GM13976 (cell line): ENCODE measurements around the gene MED12.

Source experiments
- DNase-seq: peaks from one replicate; pipeline ENCODE4 v3.0.0; 2012; ENCODE audit warnings: low spot score
- CTCF ChIP-seq: IDR thresholded peaks from 2 replicates; pipeline ENCODE4 v1.5.1; 2012; ENCODE audit warnings: borderline replicate concordance, mild to moderate bottlenecking; ENCODE audit not compliant: insufficient read depth; ENCODE audit errors: extremely low read depth, missing control alignments, control extremely low read depth
- in situ Hi-C: fragments of 300-500 bp; cut with MboI; formaldehyde crosslinking; loops from one replicate; pipeline ENCODE4 v1.12.0; 2022; ENCODE audit warnings: low sequenced_read_pairs, mixed read lengths, inconsistent platforms; ENCODE audit not compliant: unreplicated experiment

MED12 gene

DNA sequence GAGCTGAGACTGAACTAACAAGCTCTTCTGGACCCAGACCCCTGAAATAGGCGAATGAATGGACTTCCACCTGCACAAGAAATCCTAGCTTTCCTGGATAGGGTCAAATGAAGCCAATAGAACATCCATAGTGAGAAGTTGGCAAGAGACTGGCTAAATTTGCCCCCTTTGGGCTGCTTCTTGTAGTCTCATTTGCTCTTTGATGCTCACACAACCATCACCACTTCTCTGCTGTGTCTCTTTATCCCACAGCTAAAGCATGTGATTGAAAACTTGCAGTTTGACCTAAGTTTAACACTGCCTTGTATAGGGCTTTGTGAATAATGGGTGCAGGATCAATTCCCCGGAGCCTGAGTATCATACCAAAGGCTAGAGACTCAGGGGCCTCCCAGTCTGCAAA, 64.5 kb downstream of the MED12 start:
- in situ Hi-C loops, result no loop called here
- DNase-seq, result no peak
- TF ChIP-seq CTCF, result no peak

GRCh38 chrX:71183341-71183740, 64.9 kb downstream of the MED12 start:
- no peak for TF ChIP-seq CTCF
- in situ Hi-C loops, result no loop called here
- DNase-seq, result no peak

DNA sequence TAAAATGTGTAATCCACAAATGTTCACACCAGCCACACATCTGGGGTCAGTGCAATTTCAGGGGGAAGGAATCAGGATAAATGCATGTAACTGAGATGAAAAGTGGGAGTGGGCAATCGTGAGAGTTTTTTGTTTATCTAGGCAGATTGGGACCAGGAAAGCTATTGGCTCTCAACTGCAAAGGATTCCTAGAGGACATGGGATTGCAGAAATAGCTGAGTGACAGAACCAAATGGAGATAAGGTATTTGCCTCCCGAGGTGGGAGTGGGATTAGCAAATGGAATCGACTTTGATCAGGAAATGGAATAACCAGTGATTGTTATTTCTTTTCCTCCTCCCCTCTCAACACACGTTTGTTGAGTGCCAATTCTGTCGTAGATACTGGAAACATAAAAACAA, 65.7 kb downstream of the MED12 start:
- in situ Hi-C loops, result no loop called here
- TF ChIP-seq CTCF, result no peak

GRCh38 chrX:71184803-71185495, 66.6 kb downstream of the MED12 start:
- no peak for TF ChIP-seq CTCF
- in situ Hi-C loops, result no loop called here
- DNase-seq, result no peak

More for the DNA sequence above, 65.7 kb downstream of the MED12 start:
- no peak for DNase-seq

- in situ Hi-C loops, result no loop called here
- TF ChIP-seq CTCF, result no peak
- no peak for DNase-seq
Measured at GRCh38 chrX:71191248-71191647, 72.9 kb downstream of the MED12 start.
